HG03565 (cell line): ENCODE results near the gene BPIFA1.

Experiments
- ATAC-seq: cut with Tn5 transposase; IDR thresholded peaks from one replicate; pipeline ENCODE4 v1.9.1; 2021; ENCODE audit warnings: mild to moderate bottlenecking, moderate library complexity; ENCODE audit not compliant: unreplicated experiment

Gene BPIFA1

GRCh38 chr20:33235696-33236095, at the start of gene BPIFA1:
TSS of gene BPIFA1 (plus strand) at chr20:33235996. CDS start at chr20:33237712, 1,716 bp downstream.
- no peak for ATAC-seq

GRCh38 chr20:33187491-33187890, 48.3 kb upstream of the BPIFA1 start:
- ATAC-seq, result no peak

- ATAC-seq, result no peak
These were observed 47.4 kb upstream of the BPIFA1 start for GRCh38 chr20:33188421-33188820.

GRCh38 chr20:33191484-33191883, 44.3 kb upstream of the BPIFA1 start:
- no peak for ATAC-seq

GRCh38 chr20:33191955-33192354, 43.8 kb upstream of the BPIFA1 start:
- ATAC-seq, result no peak

DNA sequence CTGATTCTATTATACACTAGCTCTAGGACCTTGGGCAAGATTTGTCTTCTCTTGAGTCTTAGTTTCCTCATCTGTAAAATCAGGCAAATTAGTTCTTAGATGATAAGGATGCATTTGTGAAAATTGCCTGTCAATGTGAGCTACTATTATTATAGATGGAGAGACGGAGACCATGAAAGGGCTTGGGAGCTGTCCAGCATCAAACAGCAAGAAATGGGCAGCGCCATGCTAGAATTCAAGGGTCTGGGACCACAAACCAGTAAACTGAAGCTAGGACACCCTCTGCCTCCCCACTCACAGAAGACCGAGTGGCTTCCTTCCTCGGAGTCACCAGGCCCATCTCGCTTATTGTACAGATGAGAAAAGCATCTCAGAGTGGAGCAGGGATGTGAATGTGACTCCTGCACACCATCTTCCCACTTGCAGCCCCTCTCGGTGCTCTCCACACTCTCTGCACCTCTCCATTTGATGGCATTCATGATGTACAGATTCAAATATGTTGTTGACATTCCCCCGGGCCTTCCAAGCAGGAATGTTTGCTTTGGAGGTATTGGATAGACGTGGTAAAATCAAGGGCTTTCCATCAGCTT, 42.8 kb upstream of the BPIFA1 start:
- no peak for ATAC-seq

GRCh38 chr20:33199026-33199425, 36.8 kb upstream of the BPIFA1 start:
- ATAC-seq, result no peak

DNA sequence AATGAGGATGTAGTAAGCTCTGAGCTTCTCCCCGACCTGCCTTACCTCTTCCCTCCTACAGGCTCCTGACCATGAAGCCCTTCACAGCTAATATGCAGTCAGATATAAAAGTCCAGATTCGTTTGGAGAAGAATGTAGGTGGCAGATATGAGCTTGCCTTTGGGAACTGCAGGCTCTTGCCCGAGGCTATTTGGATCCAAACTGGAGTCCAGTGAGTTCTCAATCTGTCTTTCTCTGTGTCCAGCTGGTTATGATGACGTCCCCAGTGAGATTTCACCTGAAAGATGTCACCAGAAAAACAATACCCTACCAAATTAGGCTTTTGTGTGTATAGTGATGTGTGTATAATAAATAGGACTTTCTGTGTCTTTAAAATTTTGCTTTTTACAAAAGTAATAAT, 33.3 kb upstream of the BPIFA1 start:
- ATAC-seq, result no peak

- ATAC-seq, result no peak
These were observed 32.4 kb upstream of the BPIFA1 start for GRCh38 chr20:33203444-33203843.

DNA sequence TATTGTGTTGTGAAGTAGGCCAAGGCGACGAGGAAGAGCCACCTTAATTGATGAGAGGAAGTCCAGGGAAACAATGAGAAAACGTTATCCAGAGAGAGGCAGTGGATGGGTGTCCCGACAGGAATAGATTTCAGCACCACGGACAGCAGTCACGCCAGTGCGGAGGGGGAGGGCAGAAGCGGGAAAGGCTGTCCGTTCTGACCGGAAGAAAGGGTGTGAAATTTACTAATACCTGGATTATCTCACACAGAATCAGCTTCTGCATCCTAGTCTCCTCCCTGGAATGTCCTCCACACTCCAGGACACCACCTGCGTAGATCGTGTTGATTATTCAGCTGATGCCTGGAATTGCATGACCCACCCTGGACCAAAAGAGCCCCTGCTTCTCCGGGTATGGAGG, 26.0 kb upstream of the BPIFA1 start:
- no peak for ATAC-seq

DNA sequence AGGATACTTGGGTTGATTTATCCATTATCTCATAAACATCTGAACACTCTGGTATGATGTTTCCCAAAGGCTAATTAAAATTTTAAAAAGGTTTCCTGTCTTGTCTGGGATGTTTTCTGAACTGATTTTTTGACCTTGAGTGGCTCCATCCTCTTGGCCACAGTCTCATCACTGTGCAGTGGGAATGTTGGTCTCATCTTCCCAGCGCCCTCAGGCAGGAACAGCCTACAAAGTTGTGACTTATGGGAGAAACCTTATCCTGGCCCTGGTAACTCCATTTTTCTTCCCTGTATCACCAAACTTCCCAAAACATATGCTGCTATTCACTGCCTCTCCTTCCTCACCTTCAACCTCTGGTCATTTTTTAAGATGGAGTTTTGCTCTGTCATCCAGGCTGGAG, 25.4 kb upstream of the BPIFA1 start:
- no peak for ATAC-seq

DNA sequence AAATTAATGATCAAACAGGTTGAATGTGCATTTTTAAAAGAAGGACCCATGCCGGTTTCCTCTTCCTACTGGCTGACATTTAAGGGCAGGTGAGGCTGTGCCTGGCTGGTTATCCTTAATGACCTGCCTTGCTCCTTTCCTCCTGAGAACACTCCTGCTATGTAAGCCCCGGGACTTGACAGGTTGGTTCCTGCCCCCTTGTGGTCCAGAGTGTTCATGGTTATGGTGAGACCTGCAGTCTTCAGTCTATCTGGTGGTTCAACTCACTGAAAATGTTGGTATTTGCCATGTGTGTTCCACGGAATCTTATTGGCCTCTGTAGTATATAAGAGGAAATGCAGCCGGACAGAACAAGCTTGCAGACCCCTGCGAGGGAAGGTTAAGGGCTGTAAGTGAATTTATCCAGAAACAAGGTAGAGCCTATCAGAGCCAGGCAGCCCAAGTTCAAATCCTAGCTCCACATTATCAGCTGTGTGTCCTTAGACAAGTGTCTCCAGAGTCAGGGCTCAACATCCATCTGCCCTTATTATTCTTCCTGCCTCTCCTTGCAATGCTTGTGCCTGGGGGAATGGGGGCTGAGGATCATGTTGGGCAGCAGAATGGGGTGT, 23.9 kb upstream of the BPIFA1 start:
- ATAC-seq, result no peak

GRCh38 chr20:33217052-33217451, 18.7 kb upstream of the BPIFA1 start, which contains the start of gene BPIFA3:
TSS of gene BPIFA3 (plus strand) at chr20:33217352. CDS start at chr20:33217537, 185 bp downstream.
- ATAC-seq, result no peak

GRCh38 chr20:33224399-33224798, 11.4 kb upstream of the BPIFA1 start:
- ATAC-seq, result no peak

- ATAC-seq, result no peak
These were observed 6.0 kb upstream of the BPIFA1 start for GRCh38 chr20:33229843-33230242.

DNA sequence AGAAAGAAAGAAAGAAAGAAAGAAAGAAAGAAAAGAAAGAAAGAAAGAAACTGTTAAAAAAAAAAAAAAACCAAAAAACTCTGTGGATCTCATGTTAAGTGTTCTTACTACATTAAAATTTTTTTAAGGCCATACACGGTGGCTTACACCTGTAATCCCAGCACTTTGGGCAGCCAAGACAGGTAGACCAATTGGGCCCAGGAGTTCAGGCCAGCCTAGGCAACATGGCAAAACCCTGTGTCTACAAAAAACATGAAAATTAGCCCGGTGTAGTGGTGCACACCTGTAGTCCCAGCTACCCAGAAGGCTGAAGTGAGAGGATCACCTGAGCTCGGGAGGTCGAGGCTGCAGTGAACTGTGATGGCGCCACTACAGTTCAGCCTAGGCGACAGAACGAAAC, 4.6 kb upstream of the BPIFA1 start:
- ATAC-seq, result no peak

GRCh38 chr20:33232486-33233072, 3.2 kb upstream of the BPIFA1 start:
- ATAC-seq, result no peak

GRCh38 chr20:33233129-33233774, 2.5 kb upstream of the BPIFA1 start:
- ATAC-seq, result no peak

- no peak for ATAC-seq
These were observed 1.7 kb upstream of the BPIFA1 start for GRCh38 chr20:33234050-33234449.

DNA sequence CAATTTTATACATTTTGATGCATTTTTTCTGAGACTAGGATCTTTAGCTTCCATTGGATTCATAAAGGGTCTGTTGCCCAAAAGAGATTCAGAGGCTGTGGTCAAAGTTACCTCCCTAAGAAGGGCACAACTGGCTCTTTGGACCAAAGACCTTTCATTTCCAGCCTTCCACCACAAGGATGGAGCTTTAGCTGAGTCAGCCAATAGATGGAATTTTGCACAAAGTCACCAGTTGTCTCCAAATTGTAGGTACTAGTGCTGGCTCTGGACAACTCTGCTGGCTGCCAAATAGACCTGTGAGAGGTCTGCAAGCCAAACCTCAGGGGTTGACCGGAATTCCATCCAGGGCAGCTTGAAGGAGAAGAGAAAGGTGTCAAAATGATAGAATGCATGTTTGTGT, 555 bp downstream of the BPIFA1 start:
- no peak for ATAC-seq

DNA sequence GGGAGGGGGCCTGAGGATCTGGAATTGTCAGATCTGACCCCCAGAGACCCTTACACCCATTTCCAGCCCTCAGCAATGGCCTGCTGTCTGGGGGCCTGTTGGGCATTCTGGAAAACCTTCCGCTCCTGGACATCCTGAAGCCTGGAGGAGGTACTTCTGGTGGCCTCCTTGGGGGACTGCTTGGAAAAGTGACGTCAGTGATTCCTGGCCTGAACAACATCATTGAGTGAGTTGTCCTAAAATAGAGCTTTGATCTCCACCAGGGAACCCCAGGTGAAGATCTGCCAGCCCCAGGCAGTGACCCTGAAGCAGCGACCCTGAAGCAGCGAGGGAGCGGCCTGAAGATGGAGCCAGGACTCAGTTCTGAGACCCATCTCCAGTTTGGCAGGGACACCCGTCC, 2.2 kb downstream of the BPIFA1 start:
- ATAC-seq, result no peak

GRCh38 chr20:33239418-33239817, 3.6 kb downstream of the BPIFA1 start:
- no peak for ATAC-seq
